Endothelial cell of umbilical vein (primary cell): ENCODE results near the gene SCUBE3. TPM values are rescaled to one million over a fixed set of nuclear protein-coding genes. Genes with fewer than 3 reads are reported as not detected.

Experiments used
- BruUV-seq: library from RNA; stranded (reverse); fragments of 400-500 nt; replicated peaks from 2 replicates; lab custom pipeline; 2021; lab: Mats Ljungman, UMichigan
- CTCF ChIA-PET: fragments of 300-600, 350-600 bp; sonication (Branson Sonifier 250); formaldehyde crosslinking; loops from one replicate; lab custom pipeline; 2021; ENCODE audit warnings: antibody characterized with exemption, inconsistent platforms; lab: Charles Lee
- POLR2A ChIA-PET: fragments of 300-600, 350-600 bp; sonication (Branson Sonifier 250); formaldehyde crosslinking; loops from one replicate; lab custom pipeline; 2021; ENCODE audit warnings: antibody characterized with exemption, inconsistent platforms; lab: Charles Lee
- DNase-seq: peaks from one replicate; pipeline ENCODE4 v3.0.0-alpha.2; 2011; ENCODE audit warnings: low read depth, low spot score
- FAIRE-seq: peaks from 2 replicates; lab custom pipeline; 2011; peaks lifted over from hg19 to GRCh38; lab: Jason Lieb, UNC
- H2AFZ ChIP-seq: 2 replicates; pipeline ENCODE4 v1.6.0; 2012; ENCODE audit warnings: low read depth, low read length, control low read depth, inconsistent platforms
- H3K27ac ChIP-seq: 2 replicates; pipeline ENCODE4 v1.5.1; 2011; ENCODE audit warnings: low read depth, mild to moderate bottlenecking, control low read depth, low read length, moderate library complexity; ENCODE audit not compliant: insufficient read depth
- H3K27me3 ChIP-seq, 2 experiments: 2 replicates each; pipeline versions ENCODE4 v1.6.0 to v1.6.1; 2011; ENCODE audit warnings: low read length in 2 of 2, mixed read lengths in 1 of 2; ENCODE audit not compliant: control insufficient read depth in 2 of 2, insufficient read depth in 2 of 2
- H3K36me3 ChIP-seq, 2 experiments: 2 replicates in 1 of 2; 3 replicates in 1 of 2; pipeline ENCODE4 v1.5.1; 2011; ENCODE audit warnings: low read length in 2 of 2, mild to moderate bottlenecking in 1 of 2, moderate library complexity in 1 of 2; ENCODE audit not compliant: control insufficient read depth in 2 of 2, insufficient read depth in 2 of 2; ENCODE audit errors: extremely low read depth in 1 of 2
- H3K4me1 ChIP-seq: 3 replicates; pipeline ENCODE4 v1.5.1; 2011; ENCODE audit warnings: mild to moderate bottlenecking, low read length; ENCODE audit not compliant: control insufficient read depth, insufficient read depth; ENCODE audit errors: extremely low read depth
- H3K4me2 ChIP-seq: 2 replicates; pipeline ENCODE4 v1.6.1; 2011; ENCODE audit warnings: low read length, control low read depth, mixed read lengths; ENCODE audit not compliant: insufficient read depth
- H3K4me3 ChIP-seq, 3 experiments: fragments of 200-600 bp in 1 of 3; sonication (generic), shearing (Covaris generic) in 1 of 3; replicated peaks in 1 of 3; 2 replicates each; pipeline ENCODE4 v1.5.1; 2011 to 2016; ENCODE audit warnings: control low read depth in 3 of 3, low read length in 3 of 3, mild to moderate bottlenecking in 2 of 3, inconsistent platforms in 1 of 3, low read depth in 1 of 3, moderate library complexity in 1 of 3; ENCODE audit not compliant: insufficient read depth in 1 of 3
- H3K79me2 ChIP-seq: 2 replicates; pipeline ENCODE4 v1.6.0; 2012; ENCODE audit warnings: low read length, inconsistent platforms; ENCODE audit not compliant: control insufficient read depth, insufficient read depth
- H3K9ac ChIP-seq: replicated peaks from 2 replicates; pipeline ENCODE3; 2011; ENCODE audit warnings: low read length, control low read depth; ENCODE audit not compliant: insufficient read depth; ENCODE audit errors: extremely low read depth
- H3K9me1 ChIP-seq: replicated peaks from 3 replicates; pipeline ENCODE4 v1.6.0; 2011; ENCODE audit warnings: mild to moderate bottlenecking, low read length; ENCODE audit not compliant: control insufficient read depth, insufficient read depth; ENCODE audit errors: extremely low read depth
- H3K9me3 ChIP-seq: replicated peaks from 2 replicates; pipeline ENCODE4 v1.5.1; 2012; ENCODE audit warnings: low read length, inconsistent platforms; ENCODE audit not compliant: control insufficient read depth, insufficient read depth
- H4K20me1 ChIP-seq: replicated peaks from 2 replicates; pipeline ENCODE3; 2011; ENCODE audit warnings: mild to moderate bottlenecking, low read length; ENCODE audit not compliant: control insufficient read depth, insufficient read depth; ENCODE audit errors: extremely low read depth
- CTCF ChIP-seq, 2 donors: IDR thresholded peaks; 1 replicate in 1 of 2; 2 replicates in 1 of 2; pipeline ENCODE4 v1.5.1; 2011; ENCODE audit warnings: low read length in 2 of 2, mild to moderate bottlenecking in 2 of 2, moderate library complexity in 2 of 2, control low read depth in 1 of 2, inconsistent platforms in 1 of 2, low read depth in 1 of 2; ENCODE audit not compliant: insufficient read depth in 1 of 2; ENCODE audit errors: extremely low read depth in 1 of 2
- EZH2 ChIP-seq: IDR thresholded peaks from 2 replicates; pipeline ENCODE4 v1.6.1; 2012; ENCODE audit warnings: borderline replicate concordance, low read depth, mild to moderate bottlenecking, moderate library complexity, low read length, inconsistent platforms; ENCODE audit not compliant: severe bottlenecking
- FOS ChIP-seq: IDR thresholded peaks from 2 replicates; pipeline ENCODE4 v1.6.1; 2011; ENCODE audit warnings: mild to moderate bottlenecking, low read length, moderate library complexity, borderline replicate concordance; ENCODE audit not compliant: insufficient read depth
- GATA2 ChIP-seq: IDR thresholded peaks from 2 replicates; pipeline ENCODE4 v1.7.0; 2011; ENCODE audit warnings: low read depth, mild to moderate bottlenecking, moderate library complexity, mixed read lengths, low read length; ENCODE audit not compliant: insufficient read length, insufficient read depth
- JUN ChIP-seq: IDR thresholded peaks from 2 replicates; pipeline ENCODE4 v1.6.1; 2011; ENCODE audit warnings: borderline replicate concordance, low read depth; ENCODE audit not compliant: insufficient read length, insufficient read depth
- MAX ChIP-seq: IDR thresholded peaks from 2 replicates; pipeline ENCODE4 v1.6.1; 2011; ENCODE audit not compliant: insufficient read depth, insufficient read length
- MYC ChIP-seq: IDR thresholded peaks from one replicate; pipeline ENCODE4 v1.6.1; 2011; ENCODE audit warnings: mild to moderate bottlenecking, low read depth, low read length
- POLR2A ChIP-seq: IDR thresholded peaks from 2 replicates; pipeline ENCODE4 v1.6.1; 2012; ENCODE audit warnings: low read depth, mild to moderate bottlenecking, control low read depth, low read length
- POLR2AphosphoS5 ChIP-seq: IDR thresholded peaks from 2 replicates; pipeline ENCODE4 v1.6.1; 2012; ENCODE audit warnings: low read depth, mild to moderate bottlenecking, control low read depth, low read length, moderate library complexity; ENCODE audit not compliant: insufficient read depth
- dilution Hi-C: fragments of 300-500 bp; cut with MboI; formaldehyde crosslinking; loops from one replicate; pipeline ENCODE4 v1.15.0; 2019; ENCODE audit warnings: low sequenced_read_pairs; ENCODE audit not compliant: extremely low pct_ligation_motif_present
- intact Hi-C: fragments of 100-400 bp; cut with micrococcal nuclease; formaldehyde crosslinking; loops from one replicate; pipeline ENCODE4 v1.10.0; 2022
- polyA plus RNA-seq, 4 experiments: library from polyadenylated mRNA; depleted of rRNA in 3 of 4; stranded (reverse) in 3 of 4; unstranded in 1 of 4; fragments of >200 nt; gene quantifications; 2 replicates each; pipeline versions ENCODE4 v1.2.1 to v1.2.3, GENCODE V29; 2011 to 2012; ENCODE audit warnings: missing spikeins in 1 of 4
- total RNA-seq: library from RNA; stranded (reverse); gene quantifications from 2 replicates; pipeline ENCODE4 v1.2.3, GENCODE V29; 2021

The SCUBE3 gene
- total and polyA plus RNA-seq, 2 donors (not counting 3 experiments of a cell fraction or from before 2014, with no cell fraction given): 1.1 to 1.5 TPM

GRCh38 chr6:35194390-35194789, 19.4 kb upstream of the SCUBE3 start:
- dilution Hi-C loops: no loop called here
- ChIA-PET POLR2A (no interaction called here), CTCF (interaction anchor here (8.9 kb wide), 1 partner anchor 12 kb away, joined by 63 read pairs; no protein-coding TSS in a partner anchor)
- Histone ChIP-seq H3K27me3 (peaks cover 2 to 5% of the 10 kb centered on the region in 2 experiments), H3K79me2 (no peaks in the 10 kb centered on the region), H2AFZ (no peak overlapping the region), H3K4me3 (no peak overlapping the region), H3K9me3 (no peaks in the 10 kb centered on the region), H3K27ac (no peak overlapping the region), H3K9me1 (no peaks in the 10 kb centered on the region), H3K36me3 (no peaks in the 10 kb centered on the region), H3K4me1 (no peaks in the 10 kb centered on the region), H4K20me1 (no peaks in the 10 kb centered on the region), H3K4me2 (no peak overlapping the region), H3K9ac (no peak overlapping the region)
- DNase-seq: no peak
- BruUV-seq: no TSS peak
- TF ChIP-seq POLR2AphosphoS5 (no peak), EZH2 (no peak), MYC (no peak), JUN (no peak), POLR2A (no peak), MAX (no peak), CTCF (IDR thresholded peaks at IDR 0.05; ENCODE audit: extremely low read depth in 1 of 2, insufficient read depth in 1 of 2, low read depth in 1 of 2, low read length in 2 of 2) (no peak), GATA2 (no peak), FOS (no peak)
- no peak for FAIRE-seq
- intact Hi-C loops: no loop called here
